GM12878 (cell line): Measurements from ENCODE around the gene ATXN1. TPM values are rescaled to one million over a fixed set of nuclear protein-coding genes. Genes with fewer than 3 reads are reported as not detected.

Source experiments
- ATAC-seq: fragments of 200-7000 bp; cut with Tn5 transposase; 3 replicates; pipeline ENCODE4 v1.9.1; 2020; ENCODE audit warnings: mild to moderate bottlenecking, moderate library complexity
- BruUV-seq: library from RNA; stranded (reverse); fragments of 400-500 nt; replicated peaks from 2 replicates; lab custom pipeline; 2021; lab: Mats Ljungman, UMichigan
- CTCF ChIA-PET: fragments of 300-600 bp; sonication (Branson Sonifier 250); formaldehyde crosslinking; extraction: SDS; loops from one replicate; lab custom pipeline; 2021; ENCODE audit warnings: inconsistent platforms; lab: Yijun Ruan, JAX
- POLR2A ChIA-PET: fragments of 350-600 bp; formaldehyde crosslinking; extraction: SDS; loops from one replicate; lab custom pipeline; 2021; ENCODE audit warnings: inconsistent platforms; lab: Charles Lee
- RAD21 ChIA-PET: fragments of 300-600 bp; sonication (Branson Sonifier 250); formaldehyde crosslinking; loops from one replicate; lab custom pipeline; 2023; ENCODE audit warnings: antibody characterized with exemption; ENCODE audit not compliant: unreplicated experiment; lab: Charles Lee
- SMC1A ChIA-PET: fragments of 300-600 bp; sonication (Branson Sonifier 250); formaldehyde crosslinking; loops from one replicate; lab custom pipeline; 2023; ENCODE audit not compliant: unreplicated experiment, uncharacterized antibody; lab: Charles Lee
- DNase-seq: peaks from one replicate; pipeline ENCODE4 v3.0.0-alpha.2; 2011; ENCODE audit warnings: low read depth, low spot score
- FAIRE-seq: peaks from 3 replicates; lab custom pipeline; 2011; peaks lifted over from hg19 to GRCh38; lab: Jason Lieb, UNC
- H2AFZ ChIP-seq: 2 replicates; pipeline ENCODE4 v1.6.0; 2011; ENCODE audit warnings: low read depth, low read length, control low read depth; ENCODE audit not compliant: control insufficient read depth
- H3K27ac ChIP-seq: 2 replicates; pipeline ENCODE4 v1.5.1; 2011; ENCODE audit warnings: control low read depth; ENCODE audit not compliant: control insufficient read depth, insufficient read depth
- H3K27me3 ChIP-seq, 2 experiments: replicated peaks in 1 of 2; 2 replicates each; pipeline versions ENCODE4 v1.6.0 to v1.6.1; 2011; ENCODE audit warnings: low read length in 1 of 2; ENCODE audit not compliant: control insufficient read depth in 2 of 2, insufficient read depth in 2 of 2
- H3K36me3 ChIP-seq, 2 experiments: 2 replicates each; pipeline ENCODE4 v1.5.1; 2011; ENCODE audit warnings: low read length in 1 of 2; ENCODE audit not compliant: control insufficient read depth in 2 of 2, insufficient read depth in 2 of 2
- H3K4me1 ChIP-seq: 2 replicates; pipeline ENCODE4 v1.6.1; 2011; ENCODE audit warnings: mild to moderate bottlenecking, low read length, moderate library complexity, mixed read lengths; ENCODE audit not compliant: control insufficient read depth, insufficient read depth
- H3K4me2 ChIP-seq: 2 replicates; pipeline ENCODE4 v1.6.0; 2011; ENCODE audit warnings: control low read depth; ENCODE audit not compliant: control insufficient read depth, insufficient read depth
- H3K4me3 ChIP-seq: fragments of 200-600 bp; sonication (generic); 2 replicates; pipeline ENCODE4 v1.5.1; 2016
- H3K79me2 ChIP-seq: 2 replicates; pipeline ENCODE4 v1.6.0; 2011; ENCODE audit warnings: low read length; ENCODE audit not compliant: control insufficient read depth, insufficient read depth
- H3K9ac ChIP-seq: 2 replicates; pipeline ENCODE4 v1.8.0; 2011; ENCODE audit warnings: low read length, control low read depth, mixed read lengths; ENCODE audit not compliant: control insufficient read depth, insufficient read depth
- H3K9me3 ChIP-seq: replicated peaks from 3 replicates; pipeline ENCODE4 v1.5.1; 2011; ENCODE audit warnings: mild to moderate bottlenecking, low read length; ENCODE audit not compliant: control insufficient read depth, insufficient read depth
- H4K20me1 ChIP-seq: 2 replicates; pipeline ENCODE4 v1.6.0; 2011; ENCODE audit not compliant: control insufficient read depth, insufficient read depth
- IKZF2 ChIP-seq, 2 experiments: fragments of 450-650 bp; IDR thresholded peaks; 2 replicates each; pipeline ENCODE4 v1.6.1; 2017; ENCODE audit warnings: mild to moderate bottlenecking in 2 of 2, moderate library complexity in 2 of 2
- IRF5 ChIP-seq: fragments of 450-650 bp; IDR thresholded peaks from 2 replicates; pipeline ENCODE4 v1.6.1; 2017; ENCODE audit warnings: borderline replicate concordance
- NFIC ChIP-seq: IDR thresholded peaks from 2 replicates; pipeline ENCODE4 v1.6.1; 2012; ENCODE audit warnings: low read depth, mild to moderate bottlenecking, inconsistent platforms, low read length, moderate library complexity
- RUNX3 ChIP-seq: IDR thresholded peaks from 2 replicates; pipeline ENCODE4 v1.6.1; 2012; ENCODE audit warnings: low read length, inconsistent platforms
- SP1 ChIP-seq: IDR thresholded peaks from one replicate; pipeline ENCODE4 v1.6.1; 2011; ENCODE audit warnings: low read depth, low read length
- WGBS: methylation state at CpG from one replicate; pipeline ENCODE4 v1.1.6; 2016; ENCODE audit warnings: low lambda C conversion rate; ENCODE audit not compliant: insufficient replicate concordance, insufficient coverage; ENCODE audit errors: missing lambda C conversion rate; 5-methylcytosine and 5-hydroxymethylcytosine counted together
- in situ Hi-C: fragments of 300-500 bp; cut with MboI; formaldehyde crosslinking; loops from 9 replicates; pipeline ENCODE4 v1.14.3; 2018; ENCODE audit warnings: mixed read lengths
- intact Hi-C: fragments of 100-400 bp; cut with micrococcal nuclease; formaldehyde crosslinking; loops from one replicate; pipeline ENCODE4 v1.14.2; 2022; ENCODE audit not compliant: unreplicated experiment
- polyA plus RNA-seq, 11 experiments: library from polyadenylated mRNA; depleted of rRNA in 4 of 11; unstranded in 6 of 11; stranded (reverse) in 5 of 11; fragments of >200 nt; fragmentation: Nextera tagmentation in 4 of 11; fragmentation: Illumina TruSeq in 1 of 11; extraction: Ambion mirVana in 4 of 11; extraction: Trizol in 1 of 11; gene quantifications; 1 replicate in 1 of 11; 2 replicates in 10 of 11; pipeline versions ENCODE4 v1.2.1 to v1.2.3, GENCODE V29; 2011 to 2016; ENCODE audit warnings: inconsistent platforms in 2 of 11, missing spikeins in 2 of 11, low read depth in 1 of 11
- total RNA-seq, 4 experiments: library from RNA; depleted of rRNA in 3 of 4; stranded (reverse); fragments of >200 nt in 3 of 4; fragmentation: Illumina TruSeq in 1 of 4; extraction: Trizol in 1 of 4; gene quantifications; 2 replicates each; pipeline versions ENCODE4 v1.2.1 to v1.2.3, GENCODE V29; 2013 to 2021

ATXN1 gene
- total and polyA plus RNA-seq, 10 of the 15 experiments (the other 5 are each of a cell fraction or from before 2014, with no cell fraction given): 12.2 to 51.2 (median 20.5) TPM

GRCh38 chr6:16687045-16687444 is 74.2 kb downstream of the ATXN1 start:
- ATAC-seq (no peak), FAIRE-seq (no peak), DNase-seq (no peak)
- Histone ChIP-seq H3K9ac (no peak overlapping the region), H3K4me3 (no peak overlapping the region), H3K27me3 (no peaks in the 10 kb centered on the region), H3K27ac (no peak overlapping the region), H3K79me2 (no peaks in the 10 kb centered on the region), H3K4me1 (peaks cover 49% of the 10 kb centered on the region), H3K36me3 (no peaks in the 10 kb centered on the region; a peak in 1 of 4 replicates), H3K9me3 (no peaks in the 10 kb centered on the region), H3K4me2 (no peak overlapping the region), H4K20me1 (no peaks in the 10 kb centered on the region), H2AFZ (no peak overlapping the region)
- in situ Hi-C loops: no loop called here
- ChIA-PET RAD21 (interaction anchor here (1.3 kb wide), 1 partner anchor 267 kb away, joined by 4 read pairs; no protein-coding TSS in a partner anchor), SMC1A (interaction anchor here (0.8 to 4.5 kb wide), 4 partner anchors 12 to 46 kb away, joined by 3 to 26 read pairs (median 6); no protein-coding TSS in a partner anchor), CTCF (interaction anchor here (1.2 to 1.5 kb wide), 3 partner anchors 11 to 77 kb away, joined by 3 to 4 read pairs (median 3); no protein-coding TSS in a partner anchor), POLR2A (interaction anchor here (0.6 kb wide), 1 partner anchor 30 kb away, joined by 6 read pairs; no protein-coding TSS in a partner anchor)
- BruUV-seq: no TSS peak
- 49% methylated on average over 3 of the region's 3 CpGs for WGBS
- no peak for TF ChIP-seq IRF5
- TF ChIP-seq NFIC: peak; percentile 60; the same call in 1 of the 2 replicates
- TF ChIP-seq IKZF2 (IDR thresholded peaks at IDR 0.05): no peak
- no peak for TF ChIP-seq SP1
- TF ChIP-seq RUNX3: peak; percentile 51; the same call in 1 of the 2 replicates
- intact Hi-C loops: loop anchor here (5.0 kb wide), 1 partner anchor 265 kb away; no protein-coding TSS in a partner anchor
